Natural killer cell (primary cell): ENCODE measurements around the gene TEAD1. TPM values are rescaled to one million over a fixed set of nuclear protein-coding genes. Genes with fewer than 3 reads are reported as not detected.

ENCODE experiments used
- ATAC-seq, 3 donors: fragments of 150-1000 bp in 2 of 3; fragments of 200-7000 bp in 1 of 3; cut with Tn5 transposase; 1 replicate in 1 of 3; 2 replicates in 2 of 3; pipeline ENCODE4 v1.10.0; 2021; ENCODE audit warnings: mild to moderate bottlenecking in 2 of 3, moderate library complexity in 2 of 3
- DNase-seq, 2 donors: peaks; one replicate each; pipeline versions ENCODE4 v3.0.0 to v3.0.0-alpha.2; 2013 to 2021; ENCODE audit warnings: mixed read lengths in 1 of 2
- H3K27ac ChIP-seq: one replicate; pipeline ENCODE4 v1.5.1; 2013; ENCODE audit warnings: mild to moderate bottlenecking, low read length
- H3K27me3 ChIP-seq: one replicate; pipeline ENCODE4 v1.6.1; 2013; ENCODE audit warnings: low read length; ENCODE audit not compliant: control insufficient read depth, insufficient read depth
- H3K36me3 ChIP-seq: one replicate; pipeline ENCODE4 v1.6.1; 2013; ENCODE audit warnings: low read length; ENCODE audit not compliant: control insufficient read depth, insufficient read depth
- H3K4me1 ChIP-seq: one replicate; pipeline ENCODE4 v1.6.1; 2013; ENCODE audit warnings: low read length; ENCODE audit not compliant: control insufficient read depth, insufficient read depth
- H3K4me3 ChIP-seq: one replicate; pipeline ENCODE4 v1.5.1; 2013; ENCODE audit warnings: low read length
- H3K9me3 ChIP-seq: one replicate; pipeline ENCODE4 v1.6.1; 2013; ENCODE audit warnings: low read length; ENCODE audit not compliant: control insufficient read depth, insufficient read depth
- H3K27ac Mint-ChIP-seq, 2 donors: one replicate each; pipeline ENCODE4 v1.8.0; 2022; ENCODE audit warnings: mild to moderate bottlenecking in 2 of 2, mixed read lengths in 2 of 2, moderate library complexity in 1 of 2
- H3K27me3 Mint-ChIP-seq, 2 donors: one replicate each; pipeline ENCODE4 v1.8.0; 2022; ENCODE audit warnings: low read depth in 2 of 2, mixed read lengths in 2 of 2
- H3K36me3 Mint-ChIP-seq: one replicate; pipeline ENCODE4 v1.8.0; 2022; ENCODE audit warnings: mixed read lengths
- H3K4me1 Mint-ChIP-seq, 2 donors: one replicate each; pipeline ENCODE4 v1.8.0; 2022; ENCODE audit warnings: mixed read lengths in 2 of 2
- H3K4me3 Mint-ChIP-seq: one replicate; pipeline ENCODE4 v1.8.0; 2022; ENCODE audit warnings: mild to moderate bottlenecking, moderate library complexity, mixed read lengths
- H3K9me3 Mint-ChIP-seq, 2 donors: one replicate each; pipeline ENCODE4 v1.8.0; 2022; ENCODE audit warnings: mixed read lengths in 2 of 2
- WGBS: methylation state at CpG from one replicate; pipeline ENCODE4 v1.1.7; 2013; ENCODE audit warnings: missing lambda C conversion rate; ENCODE audit not compliant: insufficient coverage; 5-methylcytosine and 5-hydroxymethylcytosine counted together
- intact Hi-C: fragments of 100-400 bp; cut with micrococcal nuclease; formaldehyde crosslinking; loops from one replicate; pipeline ENCODE4 v1.14.2; 2022
- total RNA-seq, 4 donors: library from RNA; stranded (reverse); fragments of 120-200 nt in 1 of 4; gene quantifications; one replicate each; pipeline versions ENCODE4 v1.2.3 to v1.2.4, GENCODE V29; 2013 to 2022
- TF ChIP-seq, protein P1 (sequence below): fragments of 200-600 bp; IDR thresholded peaks from one replicate; pipeline ENCODE4 v1.8.0; 2022; ENCODE audit warnings: antibody characterized with exemption

TEAD1 gene
- total RNA-seq, 3 donors from 2014 or later (not counting 1 experiment from before 2014, with no cell fraction given) = not detected

DNA sequence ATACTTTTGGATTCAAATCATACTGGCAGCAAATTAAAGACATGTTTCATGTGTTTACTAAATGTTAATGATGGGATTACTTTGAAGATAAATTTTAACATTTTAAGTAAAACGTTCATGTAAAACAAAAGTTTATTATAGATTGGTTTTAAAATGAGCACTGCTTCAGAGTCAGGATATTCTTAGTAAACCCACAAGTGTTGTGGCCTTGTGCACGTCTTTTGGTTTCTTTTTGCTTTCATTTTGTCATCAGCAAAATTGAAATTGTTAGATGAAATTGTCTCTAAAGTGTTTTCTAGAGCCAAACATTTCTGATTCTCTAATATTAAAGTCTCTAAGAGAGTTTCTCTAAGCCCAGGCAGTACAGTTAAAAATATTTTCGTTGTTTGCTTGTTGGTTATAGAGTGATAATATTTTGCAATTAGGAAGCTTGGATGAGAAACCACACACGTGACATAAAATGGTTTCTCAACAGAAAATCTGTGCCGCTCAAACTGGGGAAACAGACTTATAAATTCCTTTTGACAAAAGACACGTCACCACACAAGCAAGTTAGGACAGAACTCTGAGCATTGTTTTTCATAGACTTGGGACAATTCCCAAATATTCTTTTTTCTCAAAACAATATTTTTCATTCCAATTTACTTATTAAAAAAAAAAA is 164.4 kb downstream of the TEAD1 start:
- DNase-seq (no peak), ATAC-seq (no peak)
- no peaks in the 10 kb centered on the region for H3K27me3 ChIP-seq
- H3K36me3 ChIP-seq = no peaks in the 10 kb centered on the region
- no peak overlapping the region for H3K27ac ChIP-seq
- no peak overlapping the region for H3K4me3 ChIP-seq
- H3K9me3 ChIP-seq = no peaks in the 10 kb centered on the region
- H3K9me3 Mint-ChIP-seq = no peaks in the 10 kb centered on the region
- TF ChIP-seq, protein P1, sequence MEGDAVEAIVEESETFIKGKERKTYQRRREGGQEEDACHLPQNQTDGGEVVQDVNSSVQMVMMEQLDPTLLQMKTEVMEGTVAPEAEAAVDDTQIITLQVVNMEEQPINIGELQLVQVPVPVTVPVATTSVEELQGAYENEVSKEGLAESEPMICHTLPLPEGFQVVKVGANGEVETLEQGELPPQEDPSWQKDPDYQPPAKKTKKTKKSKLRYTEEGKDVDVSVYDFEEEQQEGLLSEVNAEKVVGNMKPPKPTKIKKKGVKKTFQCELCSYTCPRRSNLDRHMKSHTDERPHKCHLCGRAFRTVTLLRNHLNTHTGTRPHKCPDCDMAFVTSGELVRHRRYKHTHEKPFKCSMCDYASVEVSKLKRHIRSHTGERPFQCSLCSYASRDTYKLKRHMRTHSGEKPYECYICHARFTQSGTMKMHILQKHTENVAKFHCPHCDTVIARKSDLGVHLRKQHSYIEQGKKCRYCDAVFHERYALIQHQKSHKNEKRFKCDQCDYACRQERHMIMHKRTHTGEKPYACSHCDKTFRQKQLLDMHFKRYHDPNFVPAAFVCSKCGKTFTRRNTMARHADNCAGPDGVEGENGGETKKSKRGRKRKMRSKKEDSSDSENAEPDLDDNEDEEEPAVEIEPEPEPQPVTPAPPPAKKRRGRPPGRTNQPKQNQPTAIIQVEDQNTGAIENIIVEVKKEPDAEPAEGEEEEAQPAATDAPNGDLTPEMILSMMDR = no peak
- WGBS = 61% methylated on average over 5 of the region's 6 CpGs
- H3K27ac Mint-ChIP-seq = no peak overlapping the region
- H3K36me3 Mint-ChIP-seq = no peaks in the 10 kb centered on the region
- intact Hi-C loops = no loop called here
- no peaks in the 10 kb centered on the region for H3K4me1 Mint-ChIP-seq
- peaks cover 5 to 7% of the 10 kb centered on the region in 2 donors for H3K27me3 Mint-ChIP-seq
- no peak overlapping the region for H3K4me3 Mint-ChIP-seq
- no peaks in the 10 kb centered on the region for H3K4me1 ChIP-seq

DNA sequence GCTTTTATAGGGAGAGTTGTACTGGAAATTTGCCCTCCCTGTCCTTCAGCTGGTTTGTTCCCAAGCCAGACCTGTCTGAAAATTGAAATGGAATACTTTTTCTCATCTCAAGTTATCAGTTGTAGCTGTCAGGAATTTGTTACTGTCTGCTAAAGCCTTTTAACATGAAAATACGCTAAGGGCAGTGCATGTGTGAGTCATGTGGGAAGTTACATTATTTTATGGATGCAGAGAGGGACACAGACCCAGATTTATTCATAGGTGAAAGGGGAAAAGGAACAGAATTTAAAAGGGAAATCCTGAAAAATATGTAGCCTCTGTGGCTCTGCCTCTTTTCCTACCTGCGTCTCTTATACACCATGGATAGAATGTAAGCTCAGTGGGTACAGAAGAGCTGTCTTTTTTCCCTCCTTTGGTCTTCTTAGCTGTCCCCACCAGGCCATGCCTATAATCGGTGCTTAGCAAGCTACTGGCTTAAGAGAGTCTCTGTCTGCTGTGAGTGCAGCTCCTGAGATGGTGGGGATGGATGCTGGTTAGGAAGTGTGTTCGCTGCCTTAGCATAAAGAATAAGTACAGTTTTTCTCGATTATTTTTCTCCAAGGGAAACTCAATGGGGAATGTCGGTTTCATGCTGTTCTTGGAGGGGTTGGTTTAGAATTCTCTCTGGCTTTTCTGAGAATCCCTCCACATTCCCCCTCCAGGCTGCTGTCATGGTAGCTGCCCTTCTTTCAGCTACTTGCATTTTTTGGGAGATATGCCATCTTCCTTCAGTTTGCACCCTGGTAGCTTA is 166.8 kb downstream of the TEAD1 start:
- Mint-ChIP-seq H3K4me1 (no peaks in the 10 kb centered on the region), H3K36me3 (no peaks in the 10 kb centered on the region), H3K4me3 (no peak overlapping the region), H3K27me3 (no peaks in the 10 kb centered on the region), H3K9me3 (no peaks in the 10 kb centered on the region), H3K27ac (no peak overlapping the region)
- intact Hi-C loops = no loop called here
- TF ChIP-seq, protein P1 = no peak
- H3K27ac ChIP-seq = no peak overlapping the region
- WGBS = 77% methylated on average over 5 of the region's 6 CpGs
- H3K9me3 ChIP-seq = no peaks in the 10 kb centered on the region
- no peak overlapping the region for H3K4me3 ChIP-seq
- ATAC-seq (no peak), DNase-seq (no peak)
- H3K4me1 ChIP-seq = no peaks in the 10 kb centered on the region
- no peaks in the 10 kb centered on the region for H3K36me3 ChIP-seq
- peaks cover 4% of the 10 kb centered on the region for H3K27me3 ChIP-seq

DNA sequence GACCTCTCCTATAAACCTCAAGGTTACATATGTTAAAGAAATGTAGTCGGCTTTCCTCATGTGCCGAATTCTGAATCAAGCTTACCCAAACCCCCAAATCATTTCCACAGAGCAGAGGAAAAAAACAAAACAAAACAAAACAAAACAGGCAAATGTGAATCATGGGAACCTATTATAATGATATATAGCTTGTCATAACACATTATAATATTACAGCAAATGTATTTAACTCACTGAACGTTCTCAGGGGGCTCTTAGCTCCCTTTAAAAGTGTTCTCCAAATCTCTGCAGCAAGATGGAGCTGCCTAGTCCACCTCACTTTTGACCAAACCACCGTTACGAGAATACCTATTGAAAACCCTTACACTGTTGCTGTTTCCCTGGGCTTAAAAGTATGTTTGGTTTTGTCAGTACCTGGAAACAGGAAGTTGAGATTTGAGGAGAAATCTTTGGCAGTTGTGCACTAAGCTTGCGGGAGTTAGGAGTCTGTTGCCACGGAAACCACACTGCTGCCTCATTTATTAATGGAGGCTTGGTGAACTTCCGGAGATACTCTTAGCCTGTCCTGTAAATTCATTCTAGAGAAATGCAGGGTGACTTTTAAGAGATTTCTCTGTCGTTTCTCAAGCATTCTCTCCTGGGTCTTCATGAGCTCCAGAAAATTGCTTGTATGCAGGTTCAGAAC is 167.9 kb downstream of the TEAD1 start:
- TF ChIP-seq, protein P1 = no peak
- no peaks in the 10 kb centered on the region for H3K36me3 ChIP-seq
- no peak for ATAC-seq
- Mint-ChIP-seq H3K9me3 (no peaks in the 10 kb centered on the region), H3K4me3 (no peak overlapping the region), H3K27ac (no peak overlapping the region), H3K4me1 (no peaks in the 10 kb centered on the region), H3K27me3 (no peaks in the 10 kb centered on the region), H3K36me3 (no peaks in the 10 kb centered on the region)
- no peak overlapping the region for H3K4me3 ChIP-seq
- H3K9me3 ChIP-seq = no peaks in the 10 kb centered on the region
- intact Hi-C loops = no loop called here
- H3K4me1 ChIP-seq = no peaks in the 10 kb centered on the region
- H3K27me3 ChIP-seq = peaks cover 4% of the 10 kb centered on the region
- no peak overlapping the region for H3K27ac ChIP-seq
- DNase-seq = no peak
- 10% methylated on average over 8 of the region's 9 CpGs for WGBS
